GM18508 (cell line): Measurements from ENCODE around the gene TMEM181.
"Not testable (repeated sequence)": the region's sequence is repeated elsewhere in the genome, so short reads cannot be mapped to it uniquely, and the experiment has no call there.

ENCODE experiments used
- ATAC-seq: cut with Tn5 transposase; IDR thresholded peaks from one replicate; pipeline ENCODE4 v1.9.1; 2021; ENCODE audit warnings: moderate number of reproducible peaks; ENCODE audit not compliant: insufficient read depth, unreplicated experiment

The TMEM181 gene

DNA sequence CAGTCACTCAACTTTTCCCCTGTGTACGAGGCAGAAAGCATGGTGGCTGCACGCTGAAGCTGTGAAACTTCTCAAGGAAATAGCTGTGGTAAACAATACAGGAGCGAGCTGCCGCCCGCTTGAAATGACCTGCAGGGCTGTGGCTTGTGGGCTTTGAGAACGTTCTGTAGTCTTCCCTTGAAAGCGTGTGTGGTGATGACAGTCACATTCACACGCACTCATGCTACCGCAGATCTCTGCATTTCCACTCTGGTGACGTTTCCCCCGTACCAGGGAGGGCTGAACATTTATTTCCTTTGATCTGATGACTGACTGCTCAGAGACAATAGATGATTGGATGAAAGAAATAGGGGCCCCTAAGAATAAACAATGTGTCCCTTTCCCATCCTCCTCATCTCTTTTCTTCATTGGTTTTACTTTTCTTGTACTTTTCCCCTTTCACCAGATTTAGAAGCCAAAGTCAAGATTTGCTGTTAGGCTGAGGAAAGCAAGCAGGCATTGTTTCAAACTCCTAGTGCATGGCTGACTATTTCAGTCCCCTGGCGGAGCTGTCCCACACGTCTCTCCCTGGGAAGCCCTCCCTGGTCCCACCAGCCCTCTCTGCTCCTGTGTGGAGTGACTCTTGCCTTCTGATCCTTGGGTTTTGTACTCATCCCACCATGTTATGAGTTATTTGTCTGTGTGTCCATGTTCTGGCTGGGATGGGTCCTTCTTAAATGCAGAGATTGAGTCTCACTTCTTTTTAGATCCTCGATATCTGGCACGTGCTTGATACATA is 93.9 kb downstream of the TMEM181 start:
- ATAC-seq = peak; percentile 41

DNA sequence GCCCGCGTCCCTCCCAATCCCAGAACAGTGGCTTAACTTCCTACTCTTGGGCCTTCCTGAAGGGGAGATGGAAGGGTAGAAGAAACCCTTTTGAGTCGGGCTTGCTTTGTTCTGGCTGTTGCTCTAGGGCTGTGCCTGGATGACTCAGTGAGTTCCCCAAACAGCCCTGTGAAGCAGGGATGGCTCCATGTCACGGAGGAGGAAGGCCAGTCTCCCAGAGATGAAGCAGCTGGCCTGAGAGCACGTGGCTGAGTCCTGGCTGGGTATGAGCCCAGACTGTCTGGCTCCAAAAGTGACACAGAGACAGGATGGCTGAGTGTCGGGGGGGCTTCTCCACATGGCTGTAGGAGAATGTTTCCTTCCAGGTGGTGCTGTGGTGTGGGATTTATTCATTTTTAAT is 94.6 kb downstream of the TMEM181 start:
- ATAC-seq = no peak

DNA sequence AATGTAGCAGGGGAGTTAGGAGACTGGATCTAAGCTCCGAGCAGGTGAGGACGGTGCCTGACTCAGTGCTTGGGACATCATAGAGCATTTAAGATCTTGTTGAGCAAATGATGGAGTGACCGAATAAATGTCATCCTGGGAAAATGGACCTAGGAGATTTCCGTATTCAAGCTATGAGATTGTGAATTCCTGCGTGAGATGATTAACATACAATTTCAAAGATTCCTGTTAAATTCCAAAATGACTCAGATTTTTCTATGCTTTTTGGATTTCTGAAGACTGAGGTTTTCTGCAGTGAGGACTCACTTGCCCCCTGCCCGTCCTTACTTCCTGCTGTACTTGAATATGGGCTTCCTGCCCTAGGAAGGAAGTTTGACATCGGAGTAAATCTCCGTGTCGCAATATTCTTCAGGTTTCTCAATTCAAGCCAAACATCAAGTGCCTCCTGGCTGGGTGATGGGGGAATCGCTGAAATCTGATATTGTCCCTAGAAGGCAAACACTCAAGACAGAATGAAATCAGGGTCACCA is 95.1 kb downstream of the TMEM181 start:
- no peak for ATAC-seq

GRCh38 chr6:158655569-158656450 is 95.9 kb downstream of the TMEM181 start:
- ATAC-seq = no peak

DNA sequence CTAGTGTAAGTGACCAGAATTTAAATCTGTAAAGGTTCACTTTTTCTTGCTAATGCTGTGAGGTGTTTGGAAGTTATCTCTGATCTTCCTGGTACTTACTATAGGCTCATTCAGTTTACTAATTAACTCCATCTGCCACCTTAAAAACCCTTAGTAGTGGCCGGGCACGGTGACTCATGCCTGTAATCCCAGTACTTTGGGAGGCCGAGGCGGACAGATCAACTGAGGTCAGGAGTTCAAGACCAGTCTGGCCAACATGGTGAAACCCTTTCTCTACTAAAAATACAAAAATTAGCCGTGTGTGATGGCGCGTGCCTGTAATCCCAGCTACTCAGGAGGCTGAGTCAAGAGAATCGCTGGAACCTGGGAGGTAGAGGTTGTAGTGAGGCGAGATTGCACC is 97.1 kb downstream of the TMEM181 start:
- not testable (repeated sequence) for ATAC-seq

DNA sequence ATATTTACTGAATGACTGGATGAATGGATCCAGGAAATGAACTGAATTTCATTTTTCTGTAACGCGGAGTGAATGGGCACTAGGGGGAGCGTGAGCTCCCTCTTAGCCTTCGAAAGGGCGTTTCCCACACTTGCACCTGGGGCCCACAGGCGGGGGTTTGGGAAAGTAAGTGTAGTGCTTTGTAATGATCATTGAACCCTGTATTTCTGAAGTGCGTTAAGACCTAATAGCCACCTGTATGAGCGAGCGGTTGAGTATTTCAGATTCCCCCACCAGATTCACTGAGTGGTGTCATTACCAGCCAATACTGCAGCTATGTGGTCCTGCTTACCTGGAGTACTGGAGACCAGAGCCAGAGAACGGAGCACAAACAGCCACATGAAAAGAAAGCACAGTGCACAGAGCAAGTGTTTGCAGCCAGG is 100.5 kb downstream of the TMEM181 start:
- ATAC-seq = no peak

DNA sequence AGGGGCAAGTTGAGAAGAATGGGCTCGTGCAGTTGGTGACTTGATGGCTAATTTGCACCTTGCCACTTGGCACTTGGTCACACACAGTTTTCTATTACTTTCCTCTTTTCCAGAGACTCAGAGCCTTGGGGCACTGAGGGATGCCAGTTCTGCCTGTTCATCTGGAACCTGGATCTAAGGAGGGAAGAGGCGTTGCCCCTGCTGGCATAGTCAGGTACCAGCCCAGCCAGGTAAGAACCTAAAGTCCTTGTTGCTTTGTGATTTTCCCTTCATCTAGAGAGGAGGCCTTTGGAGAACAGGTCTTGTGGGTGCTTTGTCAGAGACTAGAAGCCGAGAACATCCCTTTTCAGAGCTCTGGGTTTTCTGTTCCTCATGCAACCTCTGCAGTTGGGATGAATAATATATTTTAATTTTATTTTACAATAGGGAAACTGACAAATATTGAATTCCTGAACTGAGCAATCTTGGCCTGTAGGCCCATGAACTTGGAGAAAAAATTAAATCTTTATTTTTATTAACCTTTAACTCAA is 101.3 kb downstream of the TMEM181 start:
- ATAC-seq = no peak

DNA sequence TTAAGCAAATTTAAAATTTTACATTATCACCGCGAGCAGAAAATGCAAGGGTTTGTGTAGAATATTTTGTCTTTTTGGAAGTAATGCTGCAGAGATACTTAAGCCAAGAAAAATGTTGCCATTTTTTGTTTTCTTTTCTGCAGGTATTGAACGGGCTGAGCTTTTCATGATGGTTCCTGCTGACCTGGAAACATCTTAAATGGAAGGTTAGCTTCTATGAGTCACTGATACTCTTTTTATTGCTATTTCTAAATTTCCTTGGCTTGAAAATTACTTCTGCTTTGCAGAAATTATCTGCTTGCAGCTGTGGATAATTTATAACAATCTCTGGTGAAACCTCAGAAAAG is 102.7 kb downstream of the TMEM181 start:
- ATAC-seq = no peak

DNA sequence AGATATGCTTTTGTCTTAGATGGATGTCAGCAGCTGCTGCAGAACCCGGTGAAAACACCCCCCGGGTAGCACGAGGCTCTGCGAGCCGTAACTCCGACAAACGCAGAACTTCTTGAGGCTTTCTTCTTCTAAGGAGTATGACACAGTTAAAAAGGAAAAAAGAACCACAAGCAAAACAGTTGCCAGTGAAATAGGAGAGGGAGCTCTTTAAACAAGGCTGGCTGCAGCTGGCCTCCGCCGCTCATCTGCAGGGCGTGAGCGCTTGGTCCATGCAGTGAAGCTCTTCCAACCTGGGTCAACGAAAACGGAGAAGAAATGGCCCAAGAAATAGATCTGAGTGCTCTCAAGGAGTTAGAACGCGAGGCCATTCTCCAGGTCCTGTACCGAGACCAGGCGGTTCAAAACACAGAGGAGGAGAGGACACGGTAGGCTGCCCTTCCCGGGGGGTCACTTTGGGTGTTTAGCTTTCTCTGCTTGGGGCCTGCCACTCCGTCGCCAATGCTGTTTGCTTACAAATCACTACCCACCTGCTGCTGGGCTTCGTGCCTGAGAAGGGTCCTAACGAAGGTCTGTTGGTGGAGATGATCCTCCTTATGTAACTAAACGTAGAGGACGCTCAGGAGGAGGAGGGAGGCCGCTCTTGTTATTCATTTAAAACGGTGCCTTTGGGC is 103.2 kb downstream of the TMEM181 start:
- ATAC-seq = no peak

DNA sequence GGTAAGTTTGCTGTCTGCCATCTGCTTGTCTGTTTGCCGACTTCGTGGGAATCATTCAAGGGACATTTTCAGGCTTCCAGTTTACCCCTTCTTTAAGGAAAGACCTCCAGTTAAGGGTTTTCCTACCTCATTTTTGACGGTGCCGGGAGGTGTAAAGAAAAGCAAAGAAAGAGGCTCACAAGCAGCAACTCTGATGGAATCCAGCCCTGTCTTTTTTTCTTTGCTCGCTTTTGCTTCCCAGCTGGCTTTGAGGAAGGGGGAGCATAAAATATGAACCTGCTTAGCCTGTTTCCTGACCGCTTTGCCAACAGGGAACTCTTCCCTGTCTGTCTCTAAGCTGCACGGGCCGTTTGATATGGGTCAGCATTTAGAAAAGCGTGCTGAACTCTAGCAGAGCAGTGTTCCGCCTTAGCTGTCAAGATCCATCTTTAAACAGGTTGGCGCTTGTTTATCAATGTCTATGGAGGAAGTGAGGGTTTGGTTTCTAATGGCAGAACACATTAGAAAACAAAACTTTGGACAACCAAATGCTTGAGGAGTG is 103.8 kb downstream of the TMEM181 start:
- ATAC-seq = no peak

- no peak for ATAC-seq
These were observed 105.4 kb downstream of the TMEM181 start for GRCh38 chr6:158665332-158665731.

DNA sequence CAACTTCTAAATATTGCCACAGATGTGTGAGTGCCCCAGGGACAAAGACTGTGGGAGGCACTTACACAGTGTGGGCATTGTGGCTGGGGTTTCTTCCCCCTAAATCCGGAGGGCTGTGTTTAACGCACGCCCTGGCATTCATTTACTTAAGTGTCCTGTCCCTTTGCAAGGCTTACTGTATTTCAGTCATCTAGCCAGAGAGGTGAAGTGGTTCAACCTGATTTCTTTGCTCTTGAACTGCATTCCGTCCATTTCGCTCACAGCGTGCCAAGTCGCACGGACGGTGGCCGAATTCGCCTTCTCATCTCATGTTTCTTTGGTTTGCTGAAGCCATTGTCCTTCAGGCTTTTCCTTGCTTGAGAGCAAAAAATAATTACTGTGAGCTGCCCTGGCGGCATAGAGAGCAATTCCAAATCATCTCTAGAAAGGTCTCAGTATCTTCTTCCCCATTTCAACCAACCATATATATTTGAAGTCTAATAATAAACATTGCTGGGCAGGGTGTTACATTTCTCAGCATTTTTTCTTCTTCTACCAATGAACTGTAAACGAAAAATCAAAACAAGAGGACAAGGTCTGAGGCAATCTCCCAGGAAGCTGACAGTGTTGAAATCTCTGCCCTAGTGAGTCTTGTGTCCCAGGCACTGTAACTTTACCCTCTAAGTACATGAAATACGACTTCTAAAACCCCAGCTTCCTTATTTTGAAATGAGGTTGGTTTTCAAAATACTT is 106.9 kb downstream of the TMEM181 start:
- no peak for ATAC-seq

DNA sequence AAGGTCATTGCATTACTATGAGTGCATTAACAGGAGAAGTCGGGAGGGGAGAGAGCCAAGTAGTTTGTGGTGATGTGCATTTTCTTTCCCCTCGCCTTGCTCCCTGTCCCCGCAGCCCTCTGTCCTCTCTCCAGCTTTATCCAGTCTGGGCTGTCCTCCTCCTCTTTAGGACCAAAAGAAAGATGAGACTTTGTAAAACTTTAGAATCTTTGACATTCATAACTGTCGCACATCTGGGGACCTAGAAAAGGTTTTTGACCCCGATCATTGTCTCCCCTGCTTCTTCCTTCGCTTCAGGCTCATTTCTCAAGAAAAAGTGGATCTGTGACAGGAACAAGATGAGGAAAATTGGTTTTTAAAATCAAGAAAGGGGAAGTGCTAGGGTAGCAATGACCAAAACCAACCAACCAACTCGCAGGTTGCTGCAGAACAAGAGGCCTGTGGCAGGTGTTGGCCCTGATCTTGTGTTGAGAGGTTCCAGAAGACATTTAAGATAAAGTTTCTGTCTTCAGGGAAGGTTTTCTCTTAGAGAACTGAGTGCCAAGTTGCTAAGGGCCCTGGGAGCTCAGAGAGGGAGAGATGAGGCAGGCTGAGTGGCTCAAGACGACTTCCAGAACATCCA is 107.6 kb downstream of the TMEM181 start:
- no peak for ATAC-seq

GRCh38 chr6:158668707-158669103 is 108.8 kb downstream of the TMEM181 start:
- no peak for ATAC-seq

- ATAC-seq = no peak
These were observed 109.5 kb downstream of the TMEM181 start for GRCh38 chr6:158669145-158670035.

- not testable (repeated sequence) for ATAC-seq
These were observed 112.2 kb downstream of the TMEM181 start for GRCh38 chr6:158672119-158672518.

- ATAC-seq = no peak
These were observed 112.8 kb downstream of the TMEM181 start for GRCh38 chr6:158672726-158673125.
